HEK293T (cell line): ENCODE results near the gene FBXL7.

Experiments used
- BHLHE40 ChIP-seq: fragments of 450-650 bp; IDR thresholded peaks from 2 replicates; pipeline ENCODE4 v1.6.1; 2016; ENCODE audit warnings: mild to moderate bottlenecking, moderate library complexity, borderline replicate concordance
- FOXK2 ChIP-seq: fragments of 450-650 bp; IDR thresholded peaks from 2 replicates; pipeline ENCODE4 v1.6.1; 2016; ENCODE audit warnings: mild to moderate bottlenecking
- FOXM1 ChIP-seq: fragments of 450-650 bp; IDR thresholded peaks from 2 replicates; pipeline ENCODE4 v1.6.1; 2017; ENCODE audit warnings: mild to moderate bottlenecking, borderline replicate concordance
- L3MBTL2 ChIP-seq: fragments of 450-650 bp; conservative IDR thresholded peaks from 2 replicates; pipeline ENCODE4 v1.6.1; 2016; ENCODE audit warnings: mild to moderate bottlenecking
- NFRKB ChIP-seq: fragments of 450-650 bp; IDR thresholded peaks from 2 replicates; pipeline ENCODE4 v1.6.1; 2016; ENCODE audit warnings: mild to moderate bottlenecking, moderate library complexity
- SP1 ChIP-seq: fragments of 450-650 bp; IDR thresholded peaks from 2 replicates; pipeline ENCODE4 v1.6.1; 2017
- SUZ12 ChIP-seq: fragments of 450-650 bp; IDR thresholded peaks from 2 replicates; pipeline ENCODE4 v1.6.1; 2016; ENCODE audit warnings: mild to moderate bottlenecking
- TARDBP ChIP-seq: fragments of 450-650 bp; IDR thresholded peaks from 2 replicates; pipeline ENCODE4 v1.6.1; 2016
- ZNF384 ChIP-seq: fragments of 450-650 bp; IDR thresholded peaks from 2 replicates; pipeline ENCODE4 v1.6.1; 2016

GRCh38 chr5:15526413-15526812 is 26.4 kb downstream of the FBXL7 start:
- TF ChIP-seq NFRKB = no peak
- no peak for TF ChIP-seq FOXK2
- TF ChIP-seq SUZ12 = no peak
- no peak for TF ChIP-seq SP1
- TF ChIP-seq FOXM1 = no peak
- TF ChIP-seq TARDBP = no peak
- TF ChIP-seq BHLHE40 = no peak
- TF ChIP-seq L3MBTL2 = no peak
- TF ChIP-seq ZNF384 = no peak
